NT2/D1 (cell line): Measurements from ENCODE around the gene RBMS3.

Source experiments
- DNase-seq: peaks from one replicate; pipeline ENCODE4 v3.0.0-alpha.2; 2011; ENCODE audit warnings: low read depth, low spot score
- H3K27me3 ChIP-seq: 2 replicates; pipeline ENCODE4 v1.6.0; 2011; ENCODE audit warnings: mild to moderate bottlenecking; ENCODE audit not compliant: insufficient read length, insufficient read depth
- H3K36me3 ChIP-seq: 2 replicates; pipeline ENCODE4 v1.6.1; 2011; ENCODE audit warnings: mild to moderate bottlenecking, low read length, mixed read lengths; ENCODE audit not compliant: insufficient read depth, insufficient read length
- H3K4me1 ChIP-seq: 2 replicates; pipeline ENCODE4 v1.5.1; 2011; ENCODE audit not compliant: insufficient read depth, insufficient read length
- H3K4me3 ChIP-seq: 2 replicates; pipeline ENCODE4 v1.5.1; 2011; ENCODE audit warnings: low read depth; ENCODE audit not compliant: insufficient read length
- H3K9ac ChIP-seq: 2 replicates; pipeline ENCODE4 v1.6.0; 2011; ENCODE audit warnings: low read depth; ENCODE audit not compliant: insufficient read length
- H3K9me3 ChIP-seq: 2 replicates; pipeline ENCODE4 v1.5.1; 2011; ENCODE audit warnings: mild to moderate bottlenecking, low read length; ENCODE audit not compliant: insufficient read depth
- SUZ12 ChIP-seq: IDR thresholded peaks from 2 replicates; pipeline ENCODE4 v1.6.1; 2011; ENCODE audit not compliant: insufficient read length, insufficient read depth; ENCODE audit errors: extremely low read depth
- YY1 ChIP-seq: IDR thresholded peaks from 2 replicates; pipeline ENCODE4 v1.6.1; 2011; ENCODE audit not compliant: insufficient read length, insufficient read depth
- ZNF274 ChIP-seq: IDR thresholded peaks from 2 replicates; pipeline ENCODE4 v1.6.1; 2011; ENCODE audit warnings: mild to moderate bottlenecking, low read depth, low read length

The RBMS3 gene

DNA sequence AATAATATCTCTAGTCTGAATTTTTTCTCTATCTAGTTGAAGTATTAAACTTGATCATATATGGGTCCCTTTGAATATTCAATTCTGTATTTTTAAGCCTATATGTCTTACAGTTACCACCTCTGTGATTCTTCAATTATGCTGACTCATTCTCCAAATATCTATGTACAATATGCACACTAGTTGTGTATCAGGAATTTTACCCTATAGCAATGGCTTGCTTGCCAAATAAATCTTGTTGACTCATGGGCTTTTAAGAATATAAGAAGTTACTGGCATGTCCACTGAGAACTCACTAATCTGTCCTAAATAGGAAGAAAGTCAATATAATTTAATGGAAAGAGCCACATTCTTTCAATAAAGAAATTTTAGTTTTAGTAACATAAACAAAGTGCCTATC is 656.3 kb downstream of the RBMS3 start:
- Histone ChIP-seq H3K9me3 (no peaks in the 10 kb centered on the region), H3K27me3 (no peaks in the 10 kb centered on the region), H3K4me3 (no peak overlapping the region), H3K4me1 (no peaks in the 10 kb centered on the region), H3K9ac (no peak overlapping the region), H3K36me3 (no peaks in the 10 kb centered on the region)
- no peak for TF ChIP-seq ZNF274
- TF ChIP-seq SUZ12 = no peak
- no peak for TF ChIP-seq YY1
- no peak for DNase-seq

GRCh38 chr3:29940759-29941323 is 660.0 kb downstream of the RBMS3 start:
- no peak for TF ChIP-seq ZNF274
- no peak for TF ChIP-seq SUZ12
- TF ChIP-seq YY1 = no peak
- H3K9me3 ChIP-seq = no peaks in the 10 kb centered on the region
- no peaks in the 10 kb centered on the region for H3K27me3 ChIP-seq
- no peak for DNase-seq
- no peak overlapping the region for H3K9ac ChIP-seq
- no peaks in the 10 kb centered on the region for H3K36me3 ChIP-seq
- no peak overlapping the region for H3K4me3 ChIP-seq
- H3K4me1 ChIP-seq = no peaks in the 10 kb centered on the region

DNA sequence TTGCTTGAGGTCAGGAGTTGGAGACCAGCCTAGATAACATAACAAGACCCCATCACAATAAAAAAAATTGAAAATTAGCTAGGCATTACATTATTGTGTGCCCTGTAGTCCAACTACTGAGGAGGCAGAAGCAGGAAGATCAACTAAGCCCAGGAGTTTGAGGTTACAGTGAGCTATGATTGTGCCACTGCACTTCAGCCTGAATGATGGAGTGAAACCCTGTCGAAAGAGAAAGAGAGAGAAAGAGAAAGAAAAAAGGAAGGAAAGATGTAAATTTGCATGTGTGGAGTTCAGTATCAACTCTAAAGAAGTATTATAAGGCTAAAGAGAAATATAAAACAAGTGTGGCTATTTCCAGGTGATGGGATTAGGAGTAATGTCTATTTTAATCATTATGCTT is 661.4 kb downstream of the RBMS3 start:
- H3K9me3 ChIP-seq = no peaks in the 10 kb centered on the region
- H3K36me3 ChIP-seq = no peaks in the 10 kb centered on the region
- DNase-seq = no peak
- H3K4me1 ChIP-seq = no peaks in the 10 kb centered on the region
- no peak overlapping the region for H3K9ac ChIP-seq
- H3K27me3 ChIP-seq = no peaks in the 10 kb centered on the region
- TF ChIP-seq ZNF274 (no peak), YY1 (no peak), SUZ12 (no peak)
- H3K4me3 ChIP-seq = no peak overlapping the region

DNA sequence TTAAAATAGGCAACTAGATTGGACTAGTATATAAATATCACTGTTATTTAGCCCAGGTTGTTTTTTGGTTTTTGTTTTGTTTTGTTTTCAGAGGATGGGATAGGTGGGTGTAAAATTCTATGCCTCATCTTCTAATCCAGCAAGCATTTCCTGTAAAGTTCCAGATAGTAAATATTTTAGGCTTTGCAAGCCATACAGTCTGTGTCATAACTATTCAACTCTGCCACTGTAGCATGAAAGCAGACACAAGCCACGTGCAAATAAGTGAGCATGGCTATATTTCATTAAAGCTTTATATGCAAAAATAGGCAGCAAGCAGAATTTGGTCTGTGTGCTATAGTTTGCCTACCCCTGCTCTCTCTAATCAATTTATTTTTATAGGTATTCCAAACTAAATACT is 668.3 kb downstream of the RBMS3 start:
- H3K4me1 ChIP-seq = no peaks in the 10 kb centered on the region
- H3K9me3 ChIP-seq = no peaks in the 10 kb centered on the region
- DNase-seq = no peak
- no peak overlapping the region for H3K4me3 ChIP-seq
- no peaks in the 10 kb centered on the region for H3K27me3 ChIP-seq
- no peaks in the 10 kb centered on the region for H3K36me3 ChIP-seq
- TF ChIP-seq SUZ12 (no peak), ZNF274 (no peak), YY1 (no peak)
- H3K9ac ChIP-seq = no peak overlapping the region

DNA sequence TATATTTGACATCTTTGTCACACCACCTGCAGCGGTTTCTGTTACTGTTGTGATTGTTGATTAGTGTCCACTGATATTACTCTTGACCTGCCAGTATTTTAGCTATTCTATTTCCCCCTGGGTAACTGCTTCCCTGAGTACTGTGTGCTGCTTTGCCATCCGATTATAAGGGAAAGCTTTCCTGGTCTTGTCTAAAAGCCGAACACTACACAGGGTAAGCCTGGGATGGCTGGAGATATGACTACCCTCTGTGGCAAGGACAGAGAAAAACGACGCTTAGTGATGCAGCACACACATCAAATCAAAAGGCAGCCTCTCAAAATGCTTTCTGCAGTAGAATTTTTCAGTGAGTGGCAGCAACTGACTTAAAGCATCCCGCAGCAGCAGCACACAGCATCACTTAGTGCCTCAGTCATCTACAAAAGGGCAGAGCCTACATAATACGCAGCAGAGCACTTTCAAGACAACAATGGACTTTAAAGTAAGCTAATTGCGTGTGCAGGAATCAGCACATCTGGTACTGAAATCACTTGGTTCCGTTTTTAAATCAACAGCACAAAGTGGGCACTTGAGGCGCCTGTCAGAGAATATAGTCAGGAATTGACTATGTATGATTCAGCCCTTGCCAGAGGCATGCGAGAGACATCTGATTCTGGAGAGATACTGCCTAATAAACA is 669.2 kb downstream of the RBMS3 start:
- Histone ChIP-seq H3K4me1 (no peaks in the 10 kb centered on the region), H3K36me3 (no peaks in the 10 kb centered on the region), H3K4me3 (no peak overlapping the region), H3K9ac (no peak overlapping the region), H3K27me3 (no peaks in the 10 kb centered on the region), H3K9me3 (no peaks in the 10 kb centered on the region)
- TF ChIP-seq SUZ12 (no peak), ZNF274 (no peak), YY1 (no peak)
- no peak for DNase-seq

- TF ChIP-seq ZNF274 = no peak
- no peak for TF ChIP-seq SUZ12
- no peak for TF ChIP-seq YY1
- DNase-seq = no peak
- H3K27me3 ChIP-seq = no peaks in the 10 kb centered on the region
- no peak overlapping the region for H3K9ac ChIP-seq
- H3K36me3 ChIP-seq = no peaks in the 10 kb centered on the region
- H3K4me3 ChIP-seq = no peak overlapping the region
- no peaks in the 10 kb centered on the region for H3K4me1 ChIP-seq
- H3K9me3 ChIP-seq = no peaks in the 10 kb centered on the region
Measured at GRCh38 chr3:29952431-29952830, 671.6 kb downstream of the RBMS3 start.

GRCh38 chr3:29955413-29955812 is 674.5 kb downstream of the RBMS3 start:
- no peak for DNase-seq
- H3K36me3 ChIP-seq = no peaks in the 10 kb centered on the region
- no peak overlapping the region for H3K4me3 ChIP-seq
- H3K9ac ChIP-seq = no peak overlapping the region
- no peaks in the 10 kb centered on the region for H3K4me1 ChIP-seq
- peaks cover 14% of the 10 kb centered on the region for H3K9me3 ChIP-seq
- no peaks in the 10 kb centered on the region for H3K27me3 ChIP-seq
- TF ChIP-seq SUZ12 = no peak
- no peak for TF ChIP-seq ZNF274
- no peak for TF ChIP-seq YY1
